H9 (cell line): ENCODE results near the gene DMTF1. TPM values are rescaled to one million over a fixed set of nuclear protein-coding genes. Genes with fewer than 3 reads are reported as not detected.

ENCODE experiments used
- DNase-seq: peaks from one replicate; pipeline ENCODE4 v3.0.0-alpha.2; 2017
- H2AFZ ChIP-seq: one replicate; pipeline ENCODE4 v1.6.1; 2013; ENCODE audit warnings: mild to moderate bottlenecking, low read length, control low read depth, moderate library complexity
- H2AK5ac ChIP-seq: 2 replicates; pipeline ENCODE4 v1.6.1; 2013; ENCODE audit warnings: low read length, control low read depth, mixed read lengths; ENCODE audit not compliant: insufficient read length
- H2BK120ac ChIP-seq: one replicate; pipeline ENCODE4 v1.6.1; 2013; ENCODE audit warnings: low read depth, mild to moderate bottlenecking, low read length, control low read depth, inconsistent platforms; ENCODE audit not compliant: poor library complexity, severe bottlenecking
- H2BK12ac ChIP-seq: 2 replicates; pipeline ENCODE4 v1.6.1; 2013; ENCODE audit warnings: low read length, control low read depth, mixed read lengths, low read depth; ENCODE audit not compliant: insufficient read length
- H2BK15ac ChIP-seq: 2 replicates; pipeline ENCODE4 v1.6.1; 2013; ENCODE audit warnings: low read depth, low read length, control low read depth
- H2BK20ac ChIP-seq: one replicate; pipeline ENCODE4 v1.6.1; 2013; ENCODE audit warnings: low read depth, mild to moderate bottlenecking, low read length, control low read depth, inconsistent platforms; ENCODE audit not compliant: poor library complexity, severe bottlenecking
- H2BK5ac ChIP-seq: 2 replicates; pipeline ENCODE4 v1.6.1; 2013; ENCODE audit warnings: low read length, control low read depth, mixed read lengths; ENCODE audit not compliant: insufficient read length
- H3K14ac ChIP-seq: 2 replicates; pipeline ENCODE4 v1.6.1; 2013; ENCODE audit warnings: low read length, control low read depth; ENCODE audit not compliant: insufficient read depth
- H3K18ac ChIP-seq: 2 replicates; pipeline ENCODE4 v1.6.1; 2013; ENCODE audit warnings: low read depth, mild to moderate bottlenecking, mixed read lengths, low read length, control low read depth; ENCODE audit not compliant: insufficient read length
- H3K23ac ChIP-seq: 2 replicates; pipeline ENCODE4 v1.6.1; 2013; ENCODE audit warnings: low read length, control low read depth, mixed read lengths, low read depth; ENCODE audit not compliant: insufficient read length
- H3K23me2 ChIP-seq: 2 replicates; pipeline ENCODE4 v1.6.1; 2013; ENCODE audit warnings: low read depth, mild to moderate bottlenecking, mixed read lengths, low read length, control low read depth; ENCODE audit not compliant: insufficient read length, poor library complexity, severe bottlenecking
- H3K27ac ChIP-seq: 2 replicates; pipeline ENCODE4 v1.5.1; 2013; ENCODE audit warnings: low read length, control low read depth, mixed read lengths, low read depth; ENCODE audit not compliant: insufficient read length
- H3K27me3 ChIP-seq: 2 replicates; pipeline ENCODE4 v1.6.1; 2013; ENCODE audit warnings: low read length, control low read depth, inconsistent platforms; ENCODE audit not compliant: insufficient read depth
- H3K4ac ChIP-seq: 2 replicates; pipeline ENCODE4 v1.6.1; 2013; ENCODE audit warnings: low read depth, mild to moderate bottlenecking, control low read depth, inconsistent platforms, low read length, moderate library complexity
- H3K4me1 ChIP-seq: 2 replicates; pipeline ENCODE4 v1.6.1; 2013; ENCODE audit warnings: low read length, control low read depth, inconsistent platforms; ENCODE audit not compliant: insufficient read depth
- H3K4me2 ChIP-seq: 2 replicates; pipeline ENCODE4 v1.6.1; 2013; ENCODE audit warnings: low read length, control low read depth, mixed read lengths; ENCODE audit not compliant: insufficient read length, insufficient read depth
- H3K56ac ChIP-seq: 2 replicates; pipeline ENCODE4 v1.6.1; 2013; ENCODE audit warnings: low read depth, mild to moderate bottlenecking, mixed read lengths, low read length, control low read depth; ENCODE audit not compliant: insufficient read length
- H3K79me1 ChIP-seq: 2 replicates; pipeline ENCODE4 v1.6.1; 2013; ENCODE audit warnings: low read depth, mild to moderate bottlenecking, moderate library complexity, low read length, control low read depth, inconsistent platforms; ENCODE audit not compliant: insufficient read depth, poor library complexity, severe bottlenecking
- H3K79me2 ChIP-seq: 2 replicates; pipeline ENCODE4 v1.6.1; 2013; ENCODE audit warnings: low read length, control low read depth, inconsistent platforms; ENCODE audit not compliant: insufficient read depth
- H3K9ac ChIP-seq: 2 replicates; pipeline ENCODE4 v1.6.1; 2013; ENCODE audit warnings: low read length, control low read depth, mixed read lengths; ENCODE audit not compliant: insufficient read length; ENCODE audit errors: extremely low read depth
- H3K9me3 ChIP-seq: one replicate; pipeline ENCODE4 v1.6.1; 2013; ENCODE audit warnings: low read depth, low read length, inconsistent platforms; ENCODE audit not compliant: control insufficient read depth
- H3T11ph ChIP-seq: one replicate; pipeline ENCODE4 v1.6.1; 2013; ENCODE audit warnings: mild to moderate bottlenecking, low read length, control low read depth, inconsistent platforms
- H4K20me1 ChIP-seq: one replicate; pipeline ENCODE4 v1.6.1; 2013; ENCODE audit not compliant: control insufficient read depth, insufficient read length, insufficient read depth
- H4K5ac ChIP-seq: 2 replicates; pipeline ENCODE4 v1.6.1; 2013; ENCODE audit warnings: low read depth, mild to moderate bottlenecking, mixed read lengths, low read length, control low read depth; ENCODE audit not compliant: insufficient read length
- H4K8ac ChIP-seq: replicated peaks from 2 replicates; pipeline ENCODE4 v1.6.1; 2013; ENCODE audit warnings: low read length, control low read depth, mixed read lengths, low read depth; ENCODE audit not compliant: insufficient read length
- H4K91ac ChIP-seq: 2 replicates; pipeline ENCODE4 v1.6.1; 2013; ENCODE audit warnings: low read depth, mild to moderate bottlenecking, moderate library complexity, mixed read lengths, low read length, control low read depth; ENCODE audit not compliant: insufficient read length
- H3K27ac Mint-ChIP-seq, 3 experiments: 2 replicates in 2 of 3; 3 replicates in 1 of 3; pipeline ENCODE4 v1.8.0; 2020 to 2021; ENCODE audit warnings: mixed read lengths in 3 of 3, mild to moderate bottlenecking in 1 of 3, moderate library complexity in 1 of 3
- H3K27me3 Mint-ChIP-seq: 2 replicates; pipeline ENCODE4 v1.8.0; 2021; ENCODE audit warnings: low read depth, mild to moderate bottlenecking, moderate library complexity, mixed read lengths
- H3K36me3 Mint-ChIP-seq, 3 experiments: 2 replicates in 2 of 3; 3 replicates in 1 of 3; pipeline ENCODE4 v1.8.0; 2020 to 2021; ENCODE audit warnings: low read depth in 3 of 3, mixed read lengths in 3 of 3; ENCODE audit not compliant: insufficient read depth in 1 of 3
- H3K4me1 Mint-ChIP-seq, 2 experiments: 2 replicates each; pipeline ENCODE4 v1.8.0; 2020; ENCODE audit warnings: mixed read lengths in 2 of 2
- H3K4me3 Mint-ChIP-seq, 2 experiments: 2 replicates in 1 of 2; 3 replicates in 1 of 2; pipeline ENCODE4 v1.8.0; 2020 to 2021; ENCODE audit warnings: mild to moderate bottlenecking in 2 of 2, mixed read lengths in 2 of 2, moderate library complexity in 1 of 2
- H3K9me3 Mint-ChIP-seq, 2 experiments: 2 replicates in 1 of 2; 3 replicates in 1 of 2; pipeline ENCODE4 v1.8.0; 2020; ENCODE audit warnings: mild to moderate bottlenecking in 2 of 2, mixed read lengths in 2 of 2, moderate library complexity in 1 of 2
- CTCF ChIP-seq: fragments of 200-600 bp; sonication (generic); conservative IDR thresholded peaks from 3 replicates; pipeline ENCODE4 v1.8.0; 2021; ENCODE audit warnings: antibody characterized with exemption, mild to moderate bottlenecking
- WGBS: extraction: QIAGEN DNeasy Blood & Tissue Kit; methylation state at CpG from one replicate; pipeline ENCODE4 v1.1.7; 2013; ENCODE audit warnings: missing lambda C conversion rate, low lambda C conversion rate, mixed read lengths; ENCODE audit not compliant: insufficient read length; ENCODE audit errors: extremely low coverage; 5-methylcytosine and 5-hydroxymethylcytosine counted together
- total RNA-seq: library from RNA; stranded (reverse); gene quantifications from 2 replicates; pipeline ENCODE4 v1.2.1, GENCODE V29; 2021

Gene DMTF1
- total RNA-seq, 1 experiment from 2014 or later: 111 TPM

- Histone ChIP-seq H3K79me2 (peaks cover 5% of the 10 kb centered on the region; the same call in 1 of the 2 replicates), H3K18ac (peak within 1 kb of the TSS; percentile 81), H3K27ac (no peak within 1 kb of the TSS), H2AFZ (peak within 1 kb of the TSS; percentile 80), H4K91ac (no peak within 1 kb of the TSS), H3K4ac (no peak within 1 kb of the TSS), H3K4me2 (peak within 1 kb of the TSS; percentile 96), H2BK15ac (no peak within 1 kb of the TSS), H4K5ac (no peak within 1 kb of the TSS), H3K4me1 (0 out of 2 replicates have a peak, but pooled peaks cover 2% of the 10 kb centered on the region), H3T11ph (no peak within 1 kb of the TSS), H2AK5ac (no peak within 1 kb of the TSS), H4K20me1 (no peaks in the 10 kb centered on the region), H3K23me2 (peaks cover 17% of the 10 kb centered on the region), H3K56ac (no peak within 1 kb of the TSS), H2BK5ac (no peak within 1 kb of the TSS), H4K8ac (no peak within 1 kb of the TSS), H3K23ac (no peak within 1 kb of the TSS), H2BK20ac (no peak within 1 kb of the TSS), H2BK12ac (no peak within 1 kb of the TSS), H2BK120ac (no peak within 1 kb of the TSS), H3K79me1 (no peaks in the 10 kb centered on the region), H3K9ac (peak within 1 kb of the TSS; percentile 81), H3K14ac (peak within 1 kb of the TSS; percentile 77), H3K9me3 (no peaks in the 10 kb centered on the region), H3K27me3 (peaks cover 7% of the 10 kb centered on the region; the same call in 1 of the 2 replicates)
- Mint-ChIP-seq H3K36me3 (peaks cover 0 to 17% (median 15%) of the 10 kb centered on the region in 3 experiments; a peak in 5 of 7 replicates), H3K27me3 (no peaks in the 10 kb centered on the region), H3K9me3 (no peaks in the 10 kb centered on the region), H3K27ac (peak within 1 kb of the TSS in 2 of 3 experiments; percentile 82 to 91; a peak in 4 of 7 replicates), H3K4me1 (peaks cover 20 to 23% of the 10 kb centered on the region in 2 experiments), H3K4me3 (peak within 1 kb of the TSS; percentile 91 to 97)
- WGBS: no CpG with 5 or more reads among the region's 41 CpGs
- no peak; the same call in 2 of the 3 replicates for TF ChIP-seq CTCF
- peak; percentile 53 for DNase-seq
Measured at GRCh38 chr7:87219545-87220025, 67.3 kb downstream of the DMTF1 start, which contains the start of gene TMEM243. Gene TMEM243 (minus strand): TSS chr7:87219732. CDS start chr7:87219503, 229 bp downstream.
